ENCODE results near the gene ZDHHC15.
"Not testable (repeated sequence)": the region's sequence is repeated elsewhere in the genome, so short reads cannot be mapped to it uniquely, and the experiment has no call there.

ZDHHC15 gene, protein sequence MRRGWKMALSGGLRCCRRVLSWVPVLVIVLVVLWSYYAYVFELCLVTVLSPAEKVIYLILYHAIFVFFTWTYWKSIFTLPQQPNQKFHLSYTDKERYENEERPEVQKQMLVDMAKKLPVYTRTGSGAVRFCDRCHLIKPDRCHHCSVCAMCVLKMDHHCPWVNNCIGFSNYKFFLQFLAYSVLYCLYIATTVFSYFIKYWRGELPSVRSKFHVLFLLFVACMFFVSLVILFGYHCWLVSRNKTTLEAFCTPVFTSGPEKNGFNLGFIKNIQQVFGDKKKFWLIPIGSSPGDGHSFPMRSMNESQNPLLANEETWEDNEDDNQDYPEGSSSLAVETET

GRCh38 chrX:75522565-75523431 is at the start of gene ZDHHC15:
Gene ZDHHC15 (minus strand): TSS chrX:75523037. CDS start chrX:75523024, 13 bp downstream.
- DNase-seq: peak; percentile 42 to 51

- not testable (repeated sequence) for DNase-seq
Observed at GRCh38 chrX:75560544-75560943, 37.7 kb upstream of the ZDHHC15 start.

- DNase-seq: no peak
Observed at GRCh38 chrX:75547783-75548182, 24.9 kb upstream of the ZDHHC15 start.

- no peak for DNase-seq
Observed at GRCh38 chrX:75546724-75547511, 24.1 kb upstream of the ZDHHC15 start.

DNA sequence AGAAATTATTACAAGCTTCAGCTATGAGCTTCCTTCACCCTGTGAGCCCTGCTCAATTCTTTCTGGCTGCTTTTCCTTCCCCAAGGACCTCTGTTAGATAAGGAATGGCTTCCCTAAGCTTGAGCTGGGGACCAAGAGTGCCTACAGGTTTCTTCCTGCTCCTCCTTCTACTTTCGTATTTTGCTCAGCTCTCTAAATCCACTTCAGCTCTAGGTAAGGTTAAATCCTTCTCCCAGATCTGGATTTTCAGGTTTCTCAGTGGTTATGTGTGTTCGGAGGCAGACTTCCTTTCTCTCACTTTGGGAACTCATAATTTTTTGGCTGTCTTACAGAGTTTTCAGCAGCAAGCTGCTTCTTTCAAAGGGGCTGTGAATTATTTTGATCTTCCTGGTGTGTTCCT is 21.9 kb upstream of the ZDHHC15 start:
- no peak for DNase-seq

GRCh38 chrX:75483933-75484332 is 38.9 kb downstream of the ZDHHC15 start:
- DNase-seq: no peak

DNA sequence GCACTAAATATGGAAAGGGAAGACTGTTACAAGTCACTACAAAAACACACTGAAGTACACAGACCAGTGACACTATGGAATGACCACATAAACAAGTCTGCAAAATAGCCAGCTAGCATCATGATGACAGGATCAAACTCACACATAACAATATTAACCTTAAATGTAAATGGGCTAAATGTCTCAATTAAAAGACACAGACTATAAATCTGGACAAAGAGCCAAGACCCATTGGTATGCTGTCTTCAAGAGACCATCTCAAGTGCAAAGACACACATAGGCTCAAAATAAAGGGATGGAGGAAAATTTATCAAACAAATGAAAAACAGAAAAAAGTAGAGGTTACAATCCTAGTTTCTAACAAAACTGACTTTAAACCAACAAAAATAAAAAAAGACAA is 61.1 kb downstream of the ZDHHC15 start:
- DNase-seq: not testable (repeated sequence)

- no peak for DNase-seq
Observed at GRCh38 chrX:75421688-75422230, 101.1 kb downstream of the ZDHHC15 start.

DNA sequence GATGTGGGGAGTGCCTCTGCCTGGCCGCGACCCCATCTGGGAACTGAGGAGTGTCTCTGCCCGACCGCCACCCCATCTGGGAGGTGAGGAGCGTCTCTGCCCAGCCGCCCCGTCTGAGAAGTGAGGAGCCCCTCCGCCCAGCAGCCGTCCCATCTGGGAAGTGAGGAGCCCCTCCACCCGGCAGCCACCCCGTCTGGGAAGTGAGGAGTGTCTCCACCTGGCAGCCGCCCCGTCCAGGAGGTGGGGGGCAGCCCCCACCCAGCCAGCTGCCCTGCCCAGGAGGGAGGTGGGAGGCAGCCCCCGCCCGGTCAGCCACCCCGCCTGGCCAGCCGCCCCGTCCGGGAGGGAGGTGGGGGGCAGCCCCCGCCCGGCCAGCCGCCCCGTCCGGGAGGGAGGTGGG is 115.7 kb downstream of the ZDHHC15 start:
- DNase-seq: not testable (repeated sequence)

GRCh38 chrX:75390470-75390869 is 132.4 kb downstream of the ZDHHC15 start:
- no peak for DNase-seq

GRCh38 chrX:75369721-75370120 is 153.1 kb downstream of the ZDHHC15 start:
- no peak for DNase-seq

GRCh38 chrX:75366861-75367260 is 156.0 kb downstream of the ZDHHC15 start:
- no peak for DNase-seq

DNA sequence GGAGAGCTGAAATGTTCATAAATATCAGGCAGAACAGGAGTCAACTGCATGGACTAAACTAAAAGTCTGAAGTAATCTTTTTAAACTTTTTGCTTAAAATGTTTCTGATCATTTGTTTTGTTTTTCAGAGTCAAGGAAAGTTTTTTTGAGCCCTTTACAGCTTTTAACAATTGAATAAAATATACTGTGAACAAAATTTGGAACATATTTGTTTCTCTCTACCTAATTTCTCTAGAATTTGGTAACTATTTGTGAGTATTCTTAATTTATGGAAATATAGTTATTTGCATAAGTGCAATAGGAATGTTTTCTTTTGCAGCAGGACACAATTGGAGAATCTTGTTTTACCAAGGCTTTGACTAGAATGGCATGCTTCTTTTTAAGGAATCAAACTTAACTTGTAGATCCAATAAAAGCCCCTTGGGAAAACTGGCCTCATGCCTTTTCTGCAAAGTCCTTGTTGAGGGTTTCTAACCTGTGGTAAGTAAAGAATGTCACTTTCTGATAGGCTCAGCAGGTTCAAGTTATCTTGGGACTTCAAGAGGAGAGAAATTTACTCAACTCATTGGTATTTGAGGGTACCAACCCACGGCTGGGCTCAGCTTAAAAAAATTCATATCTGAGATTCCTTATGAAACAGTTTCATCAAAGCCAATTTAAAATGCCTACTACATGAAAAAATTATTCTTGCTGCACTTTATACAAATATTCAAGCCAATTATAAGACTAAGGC is 157.4 kb downstream of the ZDHHC15 start:
- no peak for DNase-seq

- no peak for DNase-seq
Observed at GRCh38 chrX:75361788-75362187, 161.0 kb downstream of the ZDHHC15 start.

- DNase-seq: not testable (repeated sequence)
Observed at GRCh38 chrX:75348601-75349000, 174.2 kb downstream of the ZDHHC15 start.

- no peak for DNase-seq
Observed at GRCh38 chrX:75337525-75337924, 185.3 kb downstream of the ZDHHC15 start.

GRCh38 chrX:75335127-75335458 is 187.7 kb downstream of the ZDHHC15 start:
- no peak for DNase-seq

- DNase-seq: not testable (repeated sequence)
Observed at GRCh38 chrX:75334407-75335126, 188.3 kb downstream of the ZDHHC15 start.

DNA sequence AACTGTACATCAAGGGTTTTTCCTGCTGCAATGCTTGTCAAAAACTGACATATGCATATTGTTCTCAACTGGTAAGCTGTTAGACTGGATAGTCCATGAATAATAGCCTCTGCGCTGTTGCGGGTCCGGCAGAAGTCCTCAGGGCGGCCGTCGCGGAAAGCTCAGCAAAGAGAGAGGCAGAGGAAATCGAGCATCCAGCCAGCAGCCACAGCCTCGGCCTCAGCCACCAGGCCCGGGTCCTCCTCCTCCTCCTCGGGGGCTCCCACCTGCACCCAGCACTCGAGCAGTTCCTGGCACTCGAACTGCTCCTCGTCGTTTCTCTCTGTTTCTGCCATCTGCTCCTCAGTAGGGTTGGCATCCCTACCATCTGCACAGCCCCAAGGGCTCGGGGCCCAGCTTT is 195.2 kb downstream of the ZDHHC15 start:
- no peak for DNase-seq
